ENCODE measurements around the gene TEKT5. TPM values are rescaled to one million over a fixed set of nuclear protein-coding genes. Genes with fewer than 3 reads are reported as not detected.
A peak's percentile ranks its signal among the peaks of the same experiment; 100 is the strongest.
"Not testable (repeated sequence)": the region's sequence is repeated elsewhere in the genome, so short reads cannot be mapped to it uniquely, and the experiment has no call there.

Gene TEKT5
- total RNA-seq, 2 donors from 2014 or later, result 0.50 to 0.52 TPM

DNA sequence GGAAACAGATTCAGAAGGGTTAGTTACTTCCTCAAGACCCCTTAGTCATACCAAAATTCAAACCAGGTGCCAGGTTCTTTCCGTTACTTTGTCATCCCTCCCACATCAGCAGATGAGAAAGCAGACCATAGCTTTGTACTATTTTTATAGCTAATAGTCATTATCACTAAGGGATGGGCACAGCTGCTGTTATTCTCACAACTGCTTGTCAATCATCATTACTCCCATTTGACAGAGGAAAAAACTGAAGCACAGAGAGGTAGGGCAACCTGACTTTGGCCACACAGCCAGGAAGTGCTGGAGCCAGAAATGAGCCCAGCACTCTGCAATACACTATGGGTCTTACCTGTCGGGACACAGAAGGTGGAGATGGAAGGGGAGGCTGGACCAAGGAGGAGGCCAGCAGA lies 30.0 kb downstream of the TEKT5 start:
- no peak for DNase-seq
- no peak for ATAC-seq
- intact Hi-C loops (cut with DNase I, micrococcal nuclease), result no loop called here

DNA sequence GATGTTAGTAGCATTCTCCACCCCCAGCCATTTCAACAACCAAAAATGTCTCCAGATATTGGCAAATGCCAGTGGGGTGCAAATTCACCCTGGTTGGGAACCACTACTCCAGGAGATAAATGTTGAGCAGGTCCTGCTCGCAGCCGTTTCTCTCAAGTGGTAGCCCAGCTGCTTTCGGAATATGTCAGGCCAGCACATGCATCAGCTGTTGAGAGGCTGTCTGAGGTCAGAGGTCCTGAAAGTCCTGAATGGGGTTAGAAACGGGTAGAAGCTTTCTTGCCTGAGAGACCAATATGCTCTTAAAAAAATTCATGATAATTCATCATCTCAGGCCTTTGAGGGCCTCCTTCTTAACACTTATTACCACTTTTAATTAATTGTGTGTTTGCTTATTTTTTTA lies 31.0 kb downstream of the TEKT5 start:
- intact Hi-C loops (cut with DNase I, micrococcal nuclease), result no loop called here
- DNase-seq (no peak), ATAC-seq (no peak)

DNA sequence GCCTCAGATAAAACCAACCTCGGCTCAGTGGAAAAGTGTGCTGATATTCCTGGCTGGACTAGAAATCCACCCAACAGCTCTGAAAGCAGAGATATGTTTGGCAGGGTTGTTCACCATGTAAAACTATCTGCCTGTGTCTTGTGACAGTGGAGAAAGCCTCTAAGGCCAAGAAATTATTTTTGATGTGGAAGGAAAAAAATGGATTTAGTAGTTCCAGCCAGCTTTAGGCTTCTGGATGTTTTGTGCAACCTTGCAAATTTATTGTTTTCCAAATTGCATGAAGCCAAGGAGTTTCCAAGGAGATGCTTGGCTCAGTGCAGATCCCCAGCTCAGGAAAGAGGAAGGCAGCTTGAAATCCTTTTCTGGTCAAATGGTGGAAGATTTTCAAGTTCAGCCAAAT lies 31.6 kb downstream of the TEKT5 start:
- ATAC-seq, result no peak
- intact Hi-C loops (cut with DNase I, micrococcal nuclease), result no loop called here
- no peak for DNase-seq

DNA sequence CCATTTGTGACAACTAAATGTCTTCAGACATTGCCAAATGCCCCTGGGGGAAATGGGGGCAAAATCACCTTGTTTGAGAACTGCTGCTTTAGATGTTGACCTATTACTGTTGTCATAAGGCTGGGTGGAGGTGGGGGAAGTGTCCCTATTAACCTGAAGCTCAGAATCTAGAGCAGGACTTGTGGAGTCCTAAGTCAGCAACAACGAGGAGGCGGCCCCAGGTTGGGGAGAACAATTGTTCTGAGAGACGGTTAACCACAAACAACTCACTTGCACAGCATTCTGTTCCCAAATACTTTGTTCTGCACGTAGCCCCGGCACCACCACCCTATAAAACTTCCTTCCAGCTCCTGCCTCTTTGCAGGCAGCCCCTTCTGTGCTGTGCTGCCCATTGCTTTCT lies 32.5 kb downstream of the TEKT5 start:
- ATAC-seq, result no peak
- DNase-seq, result no peak
- intact Hi-C loops (cut with DNase I, micrococcal nuclease), result no loop called here

DNA sequence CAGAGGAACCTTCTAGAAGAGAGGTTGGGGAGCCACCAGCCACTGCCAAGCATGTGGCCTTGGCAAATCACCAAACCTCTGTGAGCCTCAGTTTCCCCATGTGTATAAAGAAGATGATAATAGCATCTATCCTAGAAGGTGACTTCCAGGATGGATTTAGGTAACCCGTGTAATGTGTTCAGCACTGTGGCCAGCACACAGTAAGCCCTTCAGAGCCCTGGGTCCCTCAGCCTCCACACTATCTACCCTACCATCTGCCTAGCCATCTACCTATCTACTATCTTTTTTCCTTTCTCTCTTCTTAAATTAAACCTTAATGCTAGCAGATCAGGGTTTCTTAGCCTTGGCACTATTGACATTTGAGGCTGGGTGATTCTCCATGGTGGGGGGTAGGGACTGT lies 33.0 kb downstream of the TEKT5 start:
- DNase-seq, result no peak
- intact Hi-C loops (cut with DNase I, micrococcal nuclease), result no loop called here
- no peak for ATAC-seq

DNA sequence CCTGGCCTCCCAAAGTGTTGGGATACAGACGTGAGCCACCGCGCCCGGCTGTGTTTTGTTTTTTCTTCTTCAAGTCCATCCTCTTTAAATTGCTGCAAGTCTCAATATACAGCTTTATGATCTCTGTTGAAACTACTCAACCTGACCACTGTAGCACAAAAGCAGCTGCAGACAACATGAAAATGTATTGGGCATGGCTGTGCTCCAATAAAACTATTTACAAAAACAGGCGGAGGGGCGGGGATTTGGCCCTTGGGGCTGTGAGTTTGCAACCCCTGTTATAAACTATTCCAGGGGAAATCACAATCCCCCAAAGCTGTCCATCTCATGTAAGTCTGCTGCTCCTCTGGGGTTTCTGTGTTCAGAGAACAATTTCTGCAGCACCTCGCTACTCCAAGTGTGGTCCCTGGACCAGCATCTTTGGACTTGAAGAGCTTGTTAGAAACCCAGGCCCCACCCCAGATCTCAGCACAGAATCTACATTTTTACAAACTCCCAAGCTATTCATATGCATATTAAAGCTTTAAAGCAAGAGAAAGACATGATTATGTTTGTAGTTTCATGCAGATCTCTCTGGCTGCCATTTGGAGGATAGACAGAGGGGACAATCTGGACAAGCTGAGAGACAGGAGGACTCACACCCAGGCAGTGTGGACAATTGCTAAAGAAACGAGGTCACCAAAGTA lies 33.6 kb downstream of the TEKT5 start:
- no peak for ATAC-seq
- no peak for DNase-seq
- intact Hi-C loops (cut with DNase I, micrococcal nuclease), result no loop called here

DNA sequence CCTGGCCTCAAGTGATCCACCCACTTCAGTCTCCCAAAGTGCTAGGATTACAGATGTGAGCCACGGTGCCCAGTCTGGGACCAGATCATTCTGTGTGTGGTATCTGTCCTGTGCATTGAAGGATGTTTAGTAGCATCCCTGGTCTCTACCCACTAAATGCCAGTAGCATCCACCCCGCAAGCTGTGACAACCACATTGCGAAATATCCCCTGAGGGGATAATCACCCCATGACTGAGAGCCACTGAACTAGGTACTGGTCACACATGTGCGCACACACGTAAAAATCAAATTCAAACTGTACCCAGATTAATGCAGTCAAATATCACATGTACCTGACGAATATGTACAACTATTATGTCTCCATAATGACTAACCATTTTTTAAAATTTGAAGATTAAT lies 35.8 kb downstream of the TEKT5 start:
- intact Hi-C loops (cut with DNase I, micrococcal nuclease), result no loop called here
- no peak for ATAC-seq
- DNase-seq, result no peak

DNA sequence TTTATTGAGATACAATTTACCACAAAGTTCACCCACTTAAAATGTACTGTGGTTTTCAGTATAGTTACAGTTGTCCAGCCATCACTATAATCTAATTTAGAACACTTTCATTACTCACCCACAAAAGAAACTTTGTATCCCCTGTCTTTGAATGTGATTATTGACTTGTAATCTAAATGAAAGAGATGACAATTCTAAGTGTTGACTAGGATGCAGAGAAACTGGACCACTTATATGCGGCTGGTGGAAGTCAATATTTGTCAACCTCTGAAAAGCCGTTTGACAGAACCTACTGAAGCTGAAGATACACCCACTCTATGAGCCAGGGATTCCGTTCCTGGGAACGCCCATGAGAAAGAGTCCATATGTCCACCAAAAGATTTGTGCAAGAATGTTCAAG lies 36.8 kb downstream of the TEKT5 start:
- DNase-seq (no peak), ATAC-seq (no peak)
- intact Hi-C loops (cut with DNase I, micrococcal nuclease), result no loop called here

DNA sequence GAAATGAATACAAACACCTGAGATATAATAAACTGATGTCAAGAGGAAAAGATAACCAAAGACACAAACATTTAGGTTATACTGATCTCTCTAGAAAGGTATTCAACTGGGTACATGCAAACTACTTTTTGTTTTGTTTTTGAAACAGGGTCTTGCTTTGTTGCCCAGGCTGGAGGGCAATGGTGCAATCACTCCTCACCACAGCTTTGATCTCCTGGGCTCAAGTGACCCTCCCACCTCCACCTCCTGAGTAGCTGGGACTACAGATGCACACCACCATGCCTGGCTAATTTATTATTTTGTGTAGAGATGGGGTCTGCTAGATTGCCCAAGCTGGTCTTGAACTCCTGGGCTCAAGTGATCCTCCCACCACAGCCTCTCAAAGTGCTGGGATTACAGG lies 38.1 kb downstream of the TEKT5 start:
- intact Hi-C loops (cut with DNase I, micrococcal nuclease), result no loop called here
- ATAC-seq, result no peak

DNA sequence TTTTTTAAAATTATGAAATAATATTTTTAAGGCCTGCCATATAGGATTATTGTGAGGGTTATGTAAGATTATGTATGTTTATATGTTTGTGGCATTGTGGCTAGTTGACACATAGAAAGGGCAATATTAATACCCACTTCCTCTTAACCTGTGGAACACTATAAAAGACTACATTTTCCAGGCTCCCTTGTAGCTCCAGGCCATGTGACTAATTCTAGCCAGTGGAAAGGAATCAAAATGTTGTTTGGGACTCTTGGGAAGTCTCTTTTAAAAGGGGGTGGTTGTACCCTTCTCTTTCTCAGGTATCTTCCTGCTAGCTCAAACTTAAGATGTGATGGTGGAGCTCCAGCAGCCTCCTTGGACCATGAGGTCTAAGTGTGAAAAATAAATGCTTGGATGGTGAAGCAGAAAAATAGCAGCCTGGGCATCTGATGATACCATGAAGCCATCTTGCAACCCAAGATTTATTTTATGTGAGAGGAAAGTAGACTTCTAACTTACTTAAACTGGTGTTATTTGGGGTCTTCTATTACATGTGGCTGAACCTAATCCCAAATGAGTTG lies 39.2 kb downstream of the TEKT5 start:
- DNase-seq (no peak), ATAC-seq (no peak)
- intact Hi-C loops (cut with DNase I, micrococcal nuclease), result no loop called here

More for the DNA sequence above, 38.1 kb downstream of the TEKT5 start:
- DNase-seq, result no peak

DNA sequence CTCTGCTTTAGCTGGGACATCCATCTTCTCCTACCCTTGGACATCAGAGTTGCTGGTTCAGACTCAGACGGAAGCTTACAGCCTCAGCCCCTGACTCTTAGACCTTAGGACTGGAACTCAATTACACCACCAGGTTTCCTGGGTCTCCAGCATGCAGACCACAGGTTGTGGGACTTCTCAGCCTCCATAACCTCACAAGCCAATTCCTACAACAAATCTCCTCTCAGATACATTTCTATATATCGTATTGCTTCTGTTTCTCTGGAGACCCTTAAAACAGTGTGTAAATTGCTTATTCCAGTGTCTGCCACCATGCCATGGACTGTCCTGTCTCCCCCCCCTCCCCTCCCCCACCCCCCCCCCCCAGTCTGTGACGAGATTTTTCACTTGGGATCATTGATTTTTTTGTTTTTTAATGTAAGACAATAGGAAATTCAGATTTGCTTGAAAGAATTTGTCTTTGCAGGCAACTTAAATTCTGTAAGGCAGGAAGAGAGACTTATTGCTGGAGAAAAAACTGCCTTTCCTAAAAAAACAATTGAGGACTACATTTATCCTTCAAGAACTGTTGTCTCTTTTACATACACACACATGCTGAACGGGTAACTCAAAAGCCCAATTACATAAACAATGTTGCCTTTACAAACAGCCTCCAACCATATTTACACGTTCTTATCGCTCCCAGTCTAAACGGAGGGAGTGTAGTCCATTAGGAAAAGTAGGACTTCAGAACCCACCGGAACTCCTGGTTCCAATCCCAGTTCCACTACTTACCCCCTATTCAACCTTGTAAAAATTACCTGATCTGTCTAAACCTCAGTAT lies 39.9 kb downstream of the TEKT5 start:
- intact Hi-C loops (cut with DNase I, micrococcal nuclease), result no loop called here
- ATAC-seq (no peak), DNase-seq (no peak)

DNA sequence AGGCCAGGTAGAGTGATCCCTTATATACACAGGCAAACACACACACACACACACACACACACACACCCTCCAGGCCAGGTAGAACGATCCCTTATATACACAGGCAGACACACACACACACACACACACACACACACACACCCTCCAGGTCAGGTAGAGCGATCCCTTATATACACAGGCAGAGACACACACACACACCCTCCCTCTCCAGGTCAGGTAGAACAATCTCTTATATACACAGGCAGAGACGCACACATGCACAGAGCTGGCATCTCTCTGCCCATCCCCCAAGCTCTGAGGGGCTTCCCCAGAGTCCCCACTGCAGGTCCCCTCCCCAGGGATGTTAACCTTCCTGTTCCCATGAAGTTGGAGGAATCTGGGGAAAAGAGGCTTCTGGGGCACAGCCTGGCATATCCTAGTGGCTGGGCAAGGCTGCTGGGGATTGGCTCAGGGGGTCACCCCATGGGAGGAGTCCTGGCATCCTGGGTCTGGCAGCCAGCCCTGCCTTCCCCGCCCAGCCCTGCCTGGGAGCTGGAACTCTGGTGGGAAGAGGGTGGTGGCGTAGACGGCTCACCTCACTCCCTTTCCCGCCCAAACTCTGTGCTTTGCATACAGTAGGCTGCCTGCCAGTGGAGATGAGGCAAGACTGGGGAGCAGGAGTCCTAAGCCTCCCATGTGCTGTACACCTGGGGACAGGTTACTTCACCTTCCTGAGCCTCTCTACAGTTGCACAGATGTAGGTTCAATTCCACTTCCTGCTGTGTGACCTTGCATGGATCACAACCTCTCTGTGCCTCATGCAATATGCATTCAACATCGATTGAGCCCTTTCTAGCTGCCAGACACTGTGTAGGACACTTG lies 41.8 kb downstream of the TEKT5 start:
- peak; percentile 90 for ATAC-seq
- DNase-seq, result peak; percentile 82 to 93
- intact Hi-C loops (cut with DNase I, micrococcal nuclease), result no loop called here

DNA sequence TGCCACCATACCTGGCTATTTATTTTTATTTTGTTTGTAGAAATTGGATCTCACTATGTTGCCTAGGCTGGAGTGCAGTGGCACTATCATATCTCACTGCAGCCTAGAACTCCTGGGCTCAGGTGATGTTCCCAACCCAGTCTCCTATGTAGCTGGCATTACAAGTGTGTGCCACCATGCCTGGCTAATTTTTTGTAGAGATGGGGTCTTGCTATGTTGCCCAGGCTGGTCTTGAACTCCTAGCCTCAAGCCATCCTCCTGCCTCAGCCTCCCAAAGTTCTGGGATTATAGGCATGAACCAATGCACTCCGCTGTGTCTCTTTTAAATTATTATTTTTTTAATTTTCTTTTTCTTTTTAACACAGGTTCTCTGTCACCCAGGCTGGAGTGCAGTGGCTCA lies 45.6 kb downstream of the TEKT5 start:
- ATAC-seq; intact Hi-C loops (cut with DNase I, micrococcal nuclease); DNase-seq: not testable (repeated sequence)

DNA sequence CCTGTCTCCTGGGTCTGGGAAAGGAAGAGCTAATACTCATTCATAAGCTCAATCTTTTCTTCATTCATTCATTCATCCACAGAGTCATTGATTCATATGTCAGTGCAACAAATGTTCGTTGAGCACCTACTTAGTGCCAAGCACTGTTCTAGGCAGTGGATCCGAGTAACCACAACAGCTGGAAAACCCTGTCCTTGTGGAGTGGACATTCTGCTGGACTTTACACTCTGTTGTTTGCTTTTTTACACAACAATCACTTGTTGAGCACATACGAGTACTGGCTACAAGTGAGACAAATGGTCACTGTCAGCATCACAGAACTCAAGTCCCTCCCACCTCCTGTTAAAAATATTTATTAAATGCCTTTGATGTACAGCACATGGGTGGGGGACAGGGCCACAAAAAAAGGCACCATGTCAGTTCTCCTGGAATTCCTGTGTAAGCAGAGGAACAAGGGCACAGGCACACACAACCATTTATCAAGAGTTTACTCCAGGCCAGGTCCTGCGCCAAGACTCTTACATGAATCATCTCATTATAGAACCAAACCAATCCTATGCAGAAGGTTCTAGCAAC lies 46.9 kb downstream of the TEKT5 start:
- intact Hi-C loops (cut with DNase I, micrococcal nuclease), result no loop called here
- no peak for DNase-seq
- peak; percentile 29 for ATAC-seq

DNA sequence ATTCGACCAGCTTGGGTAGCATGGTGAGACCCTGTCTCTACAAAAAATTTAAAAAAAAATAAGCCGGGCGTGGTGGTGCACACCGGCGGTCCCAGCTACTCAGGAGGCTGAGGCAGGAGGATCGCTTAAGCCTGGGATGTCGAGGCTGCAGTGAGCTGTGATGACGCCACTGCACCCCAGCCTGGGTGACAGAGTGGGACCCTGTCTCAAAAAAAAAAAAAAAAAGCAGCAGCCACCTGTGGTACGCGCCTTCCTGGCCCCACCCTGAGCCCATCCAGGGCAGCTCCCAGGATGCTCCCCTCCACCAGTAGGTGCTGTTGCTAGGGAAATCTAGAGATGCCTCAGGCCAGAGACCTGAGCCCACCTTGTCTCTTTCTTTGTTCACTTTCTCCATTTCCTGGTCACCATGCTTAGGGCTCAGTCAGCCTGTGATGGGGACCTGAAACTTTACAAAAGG lies 47.4 kb downstream of the TEKT5 start:
- intact Hi-C loops (cut with DNase I, micrococcal nuclease), result no loop called here

DNA sequence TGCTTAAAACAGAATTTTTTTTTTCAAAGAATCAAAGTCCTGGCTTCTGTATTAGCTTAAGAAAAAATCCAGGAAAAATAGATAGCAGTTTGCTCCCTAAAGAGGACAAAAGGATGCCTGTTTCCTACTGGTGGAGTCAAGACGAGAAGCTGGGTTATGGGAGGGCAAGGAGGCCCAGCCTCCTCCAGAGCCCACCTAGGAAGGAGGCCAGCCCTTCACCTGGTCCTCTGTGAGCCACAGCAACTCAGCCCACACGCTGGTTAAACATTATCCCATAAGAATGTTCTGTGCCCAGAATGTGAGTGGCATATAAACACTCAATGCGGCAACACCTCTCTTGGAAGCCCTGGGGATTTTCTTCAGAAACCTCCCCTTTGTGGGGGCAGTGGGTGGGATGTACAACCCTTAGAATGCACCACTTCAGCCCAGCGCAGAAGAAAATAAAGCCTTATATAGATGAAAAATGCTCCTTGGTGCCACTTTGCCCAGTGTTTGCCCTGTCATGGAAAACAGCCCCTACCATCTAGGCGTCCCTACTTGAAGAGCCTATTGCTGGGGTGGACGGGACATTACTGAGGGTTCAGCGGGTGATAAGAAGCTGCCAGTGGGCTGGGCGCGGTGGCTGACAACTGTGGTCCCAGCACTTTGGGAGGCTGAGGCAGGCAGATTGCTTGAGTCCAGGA lies 48.0 kb downstream of the TEKT5 start:
- peak in 1 of 2 donors; percentile 28 for DNase-seq
- ATAC-seq, result peak; percentile 81
- intact Hi-C loops (cut with DNase I, micrococcal nuclease), result no loop called here

More for the DNA sequence above, 47.4 kb downstream of the TEKT5 start:
- ATAC-seq, result no peak
- DNase-seq, result no peak

DNA sequence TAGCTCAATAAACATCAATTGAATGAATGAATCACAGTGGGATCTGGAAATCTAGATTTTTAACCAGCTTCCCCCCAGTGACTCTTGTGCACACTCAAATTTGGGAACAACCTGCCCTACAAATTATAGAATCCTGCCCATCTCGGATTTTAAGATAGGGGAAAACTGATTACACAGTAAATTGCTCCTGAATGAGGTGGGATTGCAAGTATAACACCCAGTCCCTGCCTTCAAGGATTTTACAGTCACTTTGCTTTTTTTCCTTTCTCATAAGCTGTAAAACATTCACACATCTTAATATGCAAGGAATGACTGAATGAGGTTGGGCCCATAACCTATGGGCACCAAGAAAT lies 48.5 kb downstream of the TEKT5 start:
- ATAC-seq, result peak; percentile 25
- DNase-seq, result no peak
- intact Hi-C loops (cut with DNase I, micrococcal nuclease), result no loop called here

DNA sequence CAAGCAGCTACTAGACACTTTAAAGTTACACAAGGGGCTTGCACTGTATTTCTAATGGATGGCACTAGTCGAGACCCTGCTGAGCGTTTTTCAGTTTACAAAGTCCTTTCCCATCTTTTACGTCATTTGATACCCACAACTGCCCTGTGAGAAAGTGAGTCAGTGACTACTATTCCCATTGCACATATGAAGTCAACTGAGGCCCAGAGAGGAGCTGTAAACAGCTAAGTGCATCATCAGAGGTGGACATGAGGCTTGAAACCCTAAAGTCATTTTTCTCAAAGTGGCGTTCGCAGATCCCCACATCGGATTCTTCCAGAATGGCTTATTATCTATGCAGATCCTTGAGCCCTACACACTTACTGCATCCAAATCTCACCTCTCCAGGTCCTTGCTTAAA lies 50.6 kb downstream of the TEKT5 start:
- no peak for ATAC-seq
- no peak for DNase-seq
- intact Hi-C loops (cut with DNase I, micrococcal nuclease), result no loop called here
